ENCODE results near the gene LRRC75A. TPM values are rescaled to one million over a fixed set of nuclear protein-coding genes. Genes with fewer than 3 reads are reported as not detected.
A peak's percentile ranks its signal among the peaks of the same experiment; 100 is the strongest.

Gene LRRC75A
- total RNA-seq, 1 experiment from 2014 or later = 15.8 TPM

GRCh38 chr17:16459855-16460550, 32.0 kb downstream of the LRRC75A start:
- H3K4me2 ChIP-seq = peak overlapping the region; percentile 34; the same call in 1 of the 2 replicates
- no peak overlapping the region for H2AFZ ChIP-seq

GRCh38 chr17:16459271-16459670, 32.7 kb downstream of the LRRC75A start:
- DNase-seq = no peak
- no peak overlapping the region for H3K4me3 ChIP-seq
- no peaks in the 10 kb centered on the region for H3K9me3 ChIP-seq (ENCODE audit: insufficient read depth, low read depth)
- H3K27ac ChIP-seq = 0 out of 2 replicates have a peak overlapping the region, but pooled peaks have one; percentile 32
- intact Hi-C loops (cut with micrococcal nuclease; ENCODE audit: unreplicated experiment) = no loop called here
- ChIA-PET CTCF (interaction anchor here (0.5 to 0.6 kb wide), 2 partner anchors 12 to 1429 kb away, joined by 3 read pairs; no protein-coding TSS in a partner anchor), POLR2A (ENCODE audit: unreplicated experiment) (no interaction called here)
- BruUV-seq (replicated peaks) = no TSS peak
- H3K79me2 ChIP-seq (ENCODE audit: low read depth) = no peaks in the 10 kb centered on the region
- H3K4me1 ChIP-seq (replicated peaks; ENCODE audit: insufficient read depth) = peaks cover 10% of the 10 kb centered on the region
- no peaks in the 10 kb centered on the region for H3K27me3 ChIP-seq (ENCODE audit: insufficient read depth, low read depth)
- no peaks in the 10 kb centered on the region for H3K36me3 ChIP-seq (ENCODE audit: low read depth)
- H3K4me2 ChIP-seq = peak overlapping the region; percentile 34; the same call in 1 of the 2 replicates
- TF ChIP-seq EZH2 (IDR thresholded peaks at IDR 0.05; ENCODE audit: low read depth) (no peak), CTCF (conservative IDR thresholded peaks at IDR 0.05) (no peak)
- no peaks in the 10 kb centered on the region for H3F3A ChIP-seq (ENCODE audit: insufficient read depth, low read depth)
- H3K9me2 ChIP-seq (ENCODE audit: insufficient read depth) = no peaks in the 10 kb centered on the region
- no peaks in the 10 kb centered on the region for H4K20me1 ChIP-seq (ENCODE audit: insufficient read depth)
- H2AFZ ChIP-seq = no peak overlapping the region

More at GRCh38 chr17:16459855-16460550, 32.0 kb downstream of the LRRC75A start:
- no peak for TF ChIP-seq EZH2 (IDR thresholded peaks at IDR 0.05; ENCODE audit: low read depth)
- TF ChIP-seq CTCF (conservative IDR thresholded peaks at IDR 0.05) = no peak
- Histone ChIP-seq H3K4me3 (no peak overlapping the region), H3K9me2 (ENCODE audit: insufficient read depth) (no peaks in the 10 kb centered on the region), H3K79me2 (ENCODE audit: low read depth) (no peaks in the 10 kb centered on the region), H4K20me1 (ENCODE audit: insufficient read depth) (no peaks in the 10 kb centered on the region), H3K9me3 (ENCODE audit: insufficient read depth, low read depth) (no peaks in the 10 kb centered on the region), H3K36me3 (ENCODE audit: low read depth) (no peaks in the 10 kb centered on the region), H3K27me3 (ENCODE audit: insufficient read depth, low read depth) (no peaks in the 10 kb centered on the region), H3K4me1 (replicated peaks; ENCODE audit: insufficient read depth) (peaks cover 10% of the 10 kb centered on the region), H3F3A (ENCODE audit: insufficient read depth, low read depth) (no peaks in the 10 kb centered on the region), H3K27ac (0 out of 2 replicates have a peak overlapping the region, but pooled peaks have one; percentile 32)
- POLR2A ChIA-PET (ENCODE audit: unreplicated experiment) = interaction anchor here (0.5 kb wide), 1 partner anchor 95 kb away, joined by 3 read pairs; no protein-coding TSS in a partner anchor
- CTCF ChIA-PET = interaction anchor here (0.6 kb wide), 2 partner anchors 58 to 1428 kb away, joined by 3 read pairs; no protein-coding TSS in a partner anchor
- intact Hi-C loops (cut with micrococcal nuclease; ENCODE audit: unreplicated experiment) = loop anchor here (2.0 kb wide), 1 partner anchor 27 kb away; no protein-coding TSS in a partner anchor
- TSS peak; percentile 75 for BruUV-seq (replicated peaks)
- peak in 1 of 2 experiments; percentile 78 for DNase-seq

- Histone ChIP-seq H3K27ac (no peak overlapping the region), H3K4me3 (no peak overlapping the region), H3K4me2 (no peak overlapping the region), H3K36me3 (ENCODE audit: low read depth) (no peaks in the 10 kb centered on the region), H3K9me3 (ENCODE audit: insufficient read depth, low read depth) (no peaks in the 10 kb centered on the region), H3K4me1 (replicated peaks; ENCODE audit: insufficient read depth) (peaks cover 10% of the 10 kb centered on the region), H4K20me1 (ENCODE audit: insufficient read depth) (no peaks in the 10 kb centered on the region), H3K9me2 (ENCODE audit: insufficient read depth) (no peaks in the 10 kb centered on the region), H3F3A (ENCODE audit: insufficient read depth, low read depth) (peaks cover 4% of the 10 kb centered on the region; the same call in 1 of the 2 replicates), H3K79me2 (ENCODE audit: low read depth) (no peaks in the 10 kb centered on the region), H2AFZ (no peak overlapping the region), H3K27me3 (ENCODE audit: insufficient read depth, low read depth) (no peaks in the 10 kb centered on the region)
- ChIA-PET CTCF (interaction anchor here (0.7 kb wide), 1 partner anchor 55 kb away, joined by 3 read pairs; no protein-coding TSS in a partner anchor), POLR2A (ENCODE audit: unreplicated experiment) (no interaction called here)
- BruUV-seq (replicated peaks) = no TSS peak
- no peak for DNase-seq
- intact Hi-C loops (cut with micrococcal nuclease; ENCODE audit: unreplicated experiment) = no loop called here
- TF ChIP-seq EZH2 (IDR thresholded peaks at IDR 0.05; ENCODE audit: low read depth) (no peak), CTCF (conservative IDR thresholded peaks at IDR 0.05) (no peak)
Observed at GRCh38 chr17:16456742-16457316, 35.2 kb downstream of the LRRC75A start.
